ENCODE measurements around the gene TIFAB.

DNA sequence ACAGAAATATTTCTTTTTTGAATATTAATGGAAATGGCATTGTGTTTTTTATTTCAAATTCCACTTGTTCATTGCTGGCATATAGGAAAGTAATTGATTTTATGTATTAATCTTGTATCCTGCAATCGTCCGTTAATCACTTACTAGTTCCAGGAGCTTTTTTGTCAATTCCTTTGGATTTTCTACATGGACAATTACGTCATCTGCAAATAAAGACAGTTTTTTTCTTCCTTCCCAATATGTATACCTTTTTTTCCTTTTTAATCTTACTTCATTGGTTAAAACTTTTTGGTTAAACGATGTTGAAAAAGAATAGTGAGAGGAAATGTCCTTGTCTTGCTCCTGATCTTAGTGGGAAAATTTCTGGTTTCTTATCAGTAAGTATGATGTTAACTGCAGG, 1.5 kb upstream of the TIFAB start:
- TF ChIP-seq, protein P1, sequence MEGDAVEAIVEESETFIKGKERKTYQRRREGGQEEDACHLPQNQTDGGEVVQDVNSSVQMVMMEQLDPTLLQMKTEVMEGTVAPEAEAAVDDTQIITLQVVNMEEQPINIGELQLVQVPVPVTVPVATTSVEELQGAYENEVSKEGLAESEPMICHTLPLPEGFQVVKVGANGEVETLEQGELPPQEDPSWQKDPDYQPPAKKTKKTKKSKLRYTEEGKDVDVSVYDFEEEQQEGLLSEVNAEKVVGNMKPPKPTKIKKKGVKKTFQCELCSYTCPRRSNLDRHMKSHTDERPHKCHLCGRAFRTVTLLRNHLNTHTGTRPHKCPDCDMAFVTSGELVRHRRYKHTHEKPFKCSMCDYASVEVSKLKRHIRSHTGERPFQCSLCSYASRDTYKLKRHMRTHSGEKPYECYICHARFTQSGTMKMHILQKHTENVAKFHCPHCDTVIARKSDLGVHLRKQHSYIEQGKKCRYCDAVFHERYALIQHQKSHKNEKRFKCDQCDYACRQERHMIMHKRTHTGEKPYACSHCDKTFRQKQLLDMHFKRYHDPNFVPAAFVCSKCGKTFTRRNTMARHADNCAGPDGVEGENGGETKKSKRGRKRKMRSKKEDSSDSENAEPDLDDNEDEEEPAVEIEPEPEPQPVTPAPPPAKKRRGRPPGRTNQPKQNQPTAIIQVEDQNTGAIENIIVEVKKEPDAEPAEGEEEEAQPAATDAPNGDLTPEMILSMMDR (IDR thresholded peaks at IDR 0.05): no peak
- TF ChIP-seq POLR2A (IDR thresholded peaks at IDR 0.05) (no peak), EP300 (IDR thresholded peaks at IDR 0.05) (no peak)
